NCI-H187 treated with DMSO at 0.1 percent for 48 hours (cell line): ENCODE measurements around the gene CYREN.

Experiments
- DNase-seq: peaks from one replicate; lab custom pipeline; 2025; lab: John Stamatoyannopoulos, UW

CYREN gene

GRCh38 chr7:135197343-135197742 lies 26.8 kb upstream of the CYREN start:
- no peak for DNase-seq

DNA sequence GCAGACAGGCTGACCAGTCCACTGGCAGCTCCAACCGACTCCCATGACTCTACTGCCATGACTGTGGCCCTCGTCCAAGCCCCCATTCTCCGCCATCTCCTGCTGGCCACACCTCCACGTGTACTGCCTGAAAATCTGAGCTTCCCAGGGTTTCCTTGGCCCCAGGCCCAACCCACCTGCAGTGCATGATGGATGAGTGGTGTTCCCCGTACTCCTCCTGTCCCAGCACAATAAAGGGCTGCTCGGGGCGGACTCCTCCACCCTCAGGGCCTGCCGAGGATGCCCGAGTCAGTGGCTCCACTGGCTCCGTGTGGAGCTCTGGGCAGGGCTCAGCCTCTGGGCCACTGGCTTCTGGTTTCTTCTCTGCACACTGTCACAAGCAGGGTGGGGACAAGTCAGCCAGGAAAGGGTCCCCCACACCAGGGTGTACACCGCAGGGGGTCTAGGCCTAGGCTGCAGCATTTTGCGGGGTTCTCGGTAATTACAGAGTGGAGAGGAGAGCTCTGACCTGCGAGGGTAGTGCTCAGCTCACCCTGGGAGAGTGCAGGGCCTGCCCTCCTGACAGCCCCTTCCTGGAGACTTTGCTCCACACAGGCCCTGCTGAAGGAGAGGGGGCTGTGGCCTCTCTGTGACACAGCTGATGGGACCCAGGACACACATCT lies 25.6 kb upstream of the CYREN start:
- DNase-seq = no peak

DNA sequence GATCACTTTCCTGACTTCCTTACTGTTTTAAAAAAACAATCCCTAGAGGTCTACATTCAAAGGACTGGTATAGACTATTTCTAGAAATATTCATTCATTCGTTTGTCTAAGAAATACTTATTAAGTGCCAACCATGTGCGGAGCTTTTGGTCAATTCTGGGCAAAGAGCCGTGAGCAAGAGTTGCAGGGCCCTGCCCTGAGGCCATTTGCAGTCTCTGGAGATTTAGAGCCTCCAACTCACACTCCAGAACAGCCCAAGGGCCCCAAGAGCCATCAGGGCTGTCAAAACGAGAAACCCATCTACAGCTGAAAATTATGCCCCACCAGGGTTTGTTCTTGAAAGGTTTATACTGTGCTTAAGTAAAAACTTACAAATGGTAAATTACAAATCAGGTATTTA lies 24.6 kb upstream of the CYREN start:
- no peak for DNase-seq

- no peak for DNase-seq
Observed at GRCh38 chr7:135194494-135195095, 24.1 kb upstream of the CYREN start.

GRCh38 chr7:135193615-135194081 lies 23.1 kb upstream of the CYREN start:
- DNase-seq = no peak

GRCh38 chr7:135192914-135193536 lies 22.5 kb upstream of the CYREN start:
- DNase-seq = no peak

GRCh38 chr7:135190703-135191102 lies 20.2 kb upstream of the CYREN start:
- no peak for DNase-seq

DNA sequence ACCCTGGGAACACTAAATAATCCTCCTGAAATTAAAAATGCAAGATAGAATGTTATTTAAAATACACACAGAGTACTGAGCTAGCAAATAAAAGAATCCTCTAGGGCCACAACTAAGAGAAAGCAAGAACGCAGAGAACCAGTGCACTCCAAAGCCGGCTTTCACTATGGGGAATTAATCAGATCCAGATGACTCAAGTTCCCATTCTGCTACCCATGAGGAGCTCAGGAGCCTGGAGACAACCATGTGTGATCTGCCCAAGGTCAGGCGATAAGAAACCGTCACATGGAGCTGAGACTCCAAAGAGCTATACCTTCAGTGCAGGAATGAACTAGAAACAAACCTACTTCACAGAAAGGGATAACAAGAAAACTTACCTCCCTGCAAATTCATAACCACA lies 19.5 kb upstream of the CYREN start:
- no peak for DNase-seq

- no peak for DNase-seq
Observed at GRCh38 chr7:135189221-135189662, 18.7 kb upstream of the CYREN start.

GRCh38 chr7:135188298-135188984 lies 17.9 kb upstream of the CYREN start:
- DNase-seq = no peak

- DNase-seq = no peak
Observed at GRCh38 chr7:135186841-135187253, 16.3 kb upstream of the CYREN start.

GRCh38 chr7:135186261-135186540 lies 15.7 kb upstream of the CYREN start:
- no peak for DNase-seq

GRCh38 chr7:135185471-135186260 lies 15.2 kb upstream of the CYREN start:
- DNase-seq = no peak

GRCh38 chr7:135184254-135184841 lies 13.8 kb upstream of the CYREN start:
- DNase-seq = no peak

DNA sequence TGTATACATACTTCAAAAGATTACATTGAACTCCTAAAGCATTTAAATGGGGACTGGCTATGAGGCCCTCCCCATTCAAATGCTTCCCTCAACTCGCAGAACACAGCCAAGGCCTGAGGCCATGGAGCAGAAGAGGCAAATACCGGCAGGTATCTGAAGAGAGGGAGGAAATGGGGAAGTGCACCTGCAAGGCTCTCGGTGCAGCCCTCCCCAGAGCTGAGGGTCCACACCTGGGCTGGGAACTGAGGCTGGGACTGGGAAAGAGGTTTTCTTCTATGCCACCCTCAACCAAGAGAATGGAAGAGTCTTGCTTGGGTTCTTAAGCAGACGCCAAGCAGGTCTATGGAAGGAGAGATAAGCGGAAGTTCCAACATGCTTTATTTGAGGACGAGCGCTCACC lies 13.0 kb upstream of the CYREN start:
- DNase-seq = no peak

GRCh38 chr7:135181929-135182678 lies 11.6 kb upstream of the CYREN start:
- DNase-seq = no peak

- no peak for DNase-seq
Observed at GRCh38 chr7:135181261-135181928, 10.9 kb upstream of the CYREN start.

- no peak for DNase-seq
Observed at GRCh38 chr7:135180122-135180521, 9.6 kb upstream of the CYREN start.

DNA sequence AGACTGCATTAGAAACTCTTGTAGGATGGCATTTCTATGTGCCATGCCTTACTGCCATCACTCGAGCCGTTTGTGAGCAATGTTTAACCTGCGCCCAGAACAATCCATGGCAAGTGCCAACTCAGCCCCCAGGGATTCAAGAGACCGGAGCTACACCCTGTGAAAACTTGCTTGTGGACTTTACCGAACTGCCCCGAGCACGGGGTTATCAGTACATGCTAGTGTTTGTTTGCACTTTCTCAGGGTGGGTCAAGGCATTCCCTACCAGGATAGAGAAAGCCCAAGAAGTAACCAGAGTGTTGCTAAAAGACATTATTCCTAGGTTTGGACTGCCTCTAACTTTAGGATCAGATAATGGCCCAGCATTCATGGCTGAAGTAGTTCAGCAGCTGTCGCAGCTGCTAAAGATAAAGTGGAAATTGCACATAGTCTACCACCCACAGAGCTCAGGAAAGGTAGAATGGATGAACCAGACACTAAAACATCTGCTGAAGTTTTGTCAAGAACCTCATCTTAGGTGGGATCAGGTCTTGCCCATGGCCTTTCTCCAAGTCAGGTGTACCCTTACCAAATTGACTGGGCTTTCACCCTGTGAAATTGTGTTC lies 8.9 kb upstream of the CYREN start:
- no peak for DNase-seq

- DNase-seq = no peak
Observed at GRCh38 chr7:135178364-135178763, 7.9 kb upstream of the CYREN start.
